ENCODE measurements around the gene SAMD13.

The SAMD13 gene

DNA sequence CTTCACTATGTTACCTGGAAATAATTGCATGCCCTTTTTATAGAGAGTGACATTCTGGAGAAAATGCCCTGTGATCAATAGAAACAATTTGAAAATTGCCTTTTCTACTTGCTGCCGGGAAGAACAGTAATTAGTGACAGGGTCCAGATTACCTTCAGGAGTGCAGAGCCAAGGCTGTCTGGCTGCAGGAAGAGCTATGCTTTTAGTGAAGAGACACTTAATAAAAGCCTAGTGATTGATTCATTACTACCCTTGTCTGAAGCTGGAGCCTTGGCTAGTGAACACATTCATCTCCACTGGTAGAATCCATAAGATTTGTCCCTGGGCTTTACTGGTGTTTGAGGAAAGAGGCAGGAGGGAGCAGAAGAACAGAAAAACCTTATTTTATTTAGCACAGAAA is 83.8 kb downstream of the SAMD13 start:
- no peaks in the 10 kb centered on the region for H3K9me3 Mint-ChIP-seq
- DNase-seq (no peak), ATAC-seq (no peak)
- peaks cover 2% of the 10 kb centered on the region for H3K4me1 Mint-ChIP-seq
- no peaks in the 10 kb centered on the region for H3K27me3 Mint-ChIP-seq
- no peak overlapping the region for H3K4me3 Mint-ChIP-seq
- H3K36me3 Mint-ChIP-seq (ENCODE audit: low read depth) = no peaks in the 10 kb centered on the region
- no peak overlapping the region for H3K27ac Mint-ChIP-seq

DNA sequence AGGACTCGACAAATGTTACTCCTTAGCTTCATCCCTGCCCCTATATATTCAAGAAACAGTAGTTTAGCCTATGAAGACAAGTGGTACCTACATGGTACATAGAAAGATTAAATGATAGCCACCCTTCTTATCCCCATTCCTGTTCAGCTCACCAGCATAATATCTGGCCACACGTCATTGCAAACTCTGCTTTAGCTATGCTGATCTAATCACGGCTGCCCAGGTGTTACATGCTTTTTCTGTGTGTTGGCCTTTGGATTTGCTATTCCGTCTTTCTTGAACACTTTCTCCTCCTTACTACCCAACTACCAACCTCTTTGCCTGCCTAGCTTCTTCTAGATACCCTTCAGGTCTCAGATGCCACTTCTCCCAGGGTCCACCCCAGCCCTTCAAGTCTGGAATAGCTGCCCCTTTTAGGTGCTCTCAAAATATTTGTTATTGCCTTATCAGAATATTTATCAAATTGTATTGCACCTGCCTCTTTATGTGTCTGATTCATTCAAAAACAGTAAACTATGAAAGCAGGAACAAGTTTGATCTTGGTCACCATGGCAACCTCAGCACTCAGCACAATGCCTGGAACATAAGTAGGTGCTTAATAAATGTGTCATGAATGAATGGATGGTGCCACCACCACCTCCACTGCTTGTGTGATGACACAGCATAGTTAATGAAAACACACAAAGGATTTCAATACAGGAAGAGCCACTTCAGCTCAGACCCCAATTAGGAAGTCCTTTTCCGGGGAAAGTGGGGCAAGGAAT is 85.4 kb downstream of the SAMD13 start:
- H3K27me3 Mint-ChIP-seq = no peaks in the 10 kb centered on the region
- ATAC-seq (no peak), DNase-seq (no peak)
- no peaks in the 10 kb centered on the region for H3K9me3 Mint-ChIP-seq
- H3K27ac Mint-ChIP-seq = no peak overlapping the region
- no peaks in the 10 kb centered on the region for H3K36me3 Mint-ChIP-seq (ENCODE audit: low read depth)
- H3K4me3 Mint-ChIP-seq = no peak overlapping the region
- peaks cover 2% of the 10 kb centered on the region for H3K4me1 Mint-ChIP-seq

DNA sequence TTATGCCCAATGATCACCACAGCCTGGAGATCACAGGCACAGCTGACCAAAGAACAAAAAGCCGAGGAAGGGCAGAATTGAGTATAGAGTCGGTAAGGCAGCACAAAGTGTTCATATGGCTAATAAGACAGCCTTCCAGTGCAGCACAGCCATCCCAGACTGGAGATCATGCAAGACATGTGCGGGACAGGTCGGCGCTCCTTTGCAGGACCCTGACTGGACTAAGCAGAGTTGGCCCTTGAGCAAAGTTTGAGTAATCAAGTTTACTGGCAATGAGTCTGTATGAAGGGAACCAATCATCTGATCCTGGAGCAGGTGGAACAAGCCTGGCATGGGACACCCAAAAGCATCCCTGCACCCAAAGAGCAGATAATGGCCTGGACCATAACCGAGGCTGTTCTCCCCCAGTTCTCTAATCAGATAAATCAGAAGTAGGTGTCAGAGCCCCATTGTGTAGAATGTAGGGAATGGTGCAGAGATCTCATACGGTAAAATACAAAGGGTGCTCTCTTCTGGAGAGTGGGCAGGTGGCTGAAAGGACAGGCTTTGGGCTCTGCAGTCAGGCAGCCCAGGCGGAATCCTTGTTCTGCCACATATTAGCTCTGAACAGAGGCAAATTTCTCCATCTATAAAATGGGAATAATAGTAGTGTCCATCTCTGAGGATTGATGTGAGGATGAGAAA is 86.1 kb downstream of the SAMD13 start:
- H3K4me3 Mint-ChIP-seq = no peak overlapping the region
- no peaks in the 10 kb centered on the region for H3K9me3 Mint-ChIP-seq
- no peaks in the 10 kb centered on the region for H3K36me3 Mint-ChIP-seq (ENCODE audit: low read depth)
- no peaks in the 10 kb centered on the region for H3K27me3 Mint-ChIP-seq
- H3K4me1 Mint-ChIP-seq = peaks cover 2% of the 10 kb centered on the region
- no peak overlapping the region for H3K27ac Mint-ChIP-seq
- ATAC-seq (peak; percentile 33), DNase-seq (no peak)

DNA sequence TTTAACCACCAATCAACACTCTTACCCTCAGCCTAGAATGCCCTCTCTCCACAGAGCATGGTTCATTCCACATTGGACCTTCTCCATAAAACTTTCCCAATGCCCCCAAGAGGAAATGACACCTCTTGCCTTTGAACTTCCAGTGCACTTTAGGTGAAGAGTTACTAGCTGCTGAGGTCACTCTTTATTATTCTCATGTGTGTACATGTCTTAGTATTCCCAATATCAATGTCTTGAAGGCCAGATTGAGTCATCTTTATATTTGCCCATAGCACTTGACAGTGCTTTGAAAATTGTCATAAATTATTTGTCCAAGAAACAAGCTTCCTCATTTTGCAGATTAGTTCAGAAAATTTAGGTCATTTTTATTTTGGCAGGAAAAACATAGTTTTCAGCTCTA is 88.7 kb downstream of the SAMD13 start:
- Mint-ChIP-seq H3K27ac (no peak overlapping the region), H3K4me1 (peaks cover 2% of the 10 kb centered on the region), H3K9me3 (no peaks in the 10 kb centered on the region), H3K27me3 (no peaks in the 10 kb centered on the region), H3K4me3 (no peak overlapping the region), H3K36me3 (ENCODE audit: low read depth) (no peaks in the 10 kb centered on the region)
- DNase-seq (no peak), ATAC-seq (no peak)

DNA sequence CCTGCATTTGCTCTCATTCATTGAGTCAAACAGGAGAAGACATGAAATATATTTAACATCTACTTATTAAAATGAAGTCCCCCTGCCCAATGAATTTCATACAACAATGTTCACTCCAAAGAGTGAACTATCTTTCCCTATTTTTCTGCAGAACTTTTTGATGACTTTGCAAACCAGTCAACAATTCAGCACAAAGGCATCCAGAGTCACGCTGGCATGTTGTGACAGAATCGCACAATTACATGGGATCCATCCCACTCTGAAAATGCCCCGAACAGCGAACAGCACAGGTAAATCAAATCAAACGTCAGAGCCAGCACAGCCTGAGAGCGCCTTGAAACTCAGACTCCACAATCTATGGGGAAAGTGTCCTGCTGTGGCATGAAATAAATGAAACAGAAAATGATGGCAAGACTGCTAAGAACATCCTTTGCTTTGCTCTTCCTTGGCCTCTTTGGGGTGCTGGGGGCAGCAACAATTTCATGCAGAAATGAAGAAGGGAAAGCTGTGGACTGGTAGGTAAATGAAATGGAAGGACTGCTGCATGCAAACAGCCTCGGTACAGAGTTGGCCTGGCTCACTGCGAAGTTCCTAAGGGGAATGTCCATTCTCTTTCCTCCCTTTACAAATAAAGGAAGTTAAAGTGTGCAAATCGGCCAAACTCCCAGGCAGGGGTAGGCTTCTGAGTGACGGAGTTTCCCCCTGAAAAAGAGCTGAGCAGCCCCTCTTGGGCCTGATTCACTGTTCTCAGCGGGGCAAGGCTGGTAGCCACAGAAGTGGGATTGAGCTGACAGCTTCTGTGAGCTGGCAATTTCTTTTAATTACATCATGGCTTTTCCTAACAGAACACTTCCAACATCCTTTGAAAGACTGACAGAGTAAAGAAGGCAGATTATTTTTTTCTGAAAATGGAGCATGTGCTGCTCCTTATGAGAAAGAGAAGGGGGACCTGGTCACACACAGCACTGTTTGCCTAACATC is 97.0 kb downstream of the SAMD13 start, which contains the start of gene DNASE2B:
Gene DNASE2B (plus strand): TSS at position 310 of the 981 bp plus-strand sequence. CDS start 81 bp downstream, at position 391.
- H3K36me3 Mint-ChIP-seq (ENCODE audit: low read depth) = no peaks in the 10 kb centered on the region
- DNase-seq = no peak
- ATAC-seq = no peak

More for the DNA sequence above, 97.0 kb downstream of the SAMD13 start, which contains the start of gene DNASE2B:
- Mint-ChIP-seq H3K9me3 (no peaks in the 10 kb centered on the region), H3K4me1 (no peaks in the 10 kb centered on the region), H3K27me3 (no peaks in the 10 kb centered on the region), H3K27ac (no peak within 1 kb of the TSS), H3K4me3 (no peak within 1 kb of the TSS)
